ENCODE data around the gene LHPP.

LHPP gene

GRCh38 chr10:124470544-124471434 lies 9.2 kb downstream of the LHPP start:
- no peak for DNase-seq (ENCODE audit: low read depth)

GRCh38 chr10:124472071-124472470 lies 10.4 kb downstream of the LHPP start:
- no peak for DNase-seq (ENCODE audit: low read depth)

GRCh38 chr10:124473070-124473469 lies 11.4 kb downstream of the LHPP start:
- DNase-seq (ENCODE audit: low read depth), result no peak

GRCh38 chr10:124474514-124475070 lies 13.0 kb downstream of the LHPP start:
- DNase-seq (ENCODE audit: low read depth), result no peak

- no peak for DNase-seq (ENCODE audit: low read depth)
These were observed 14.6 kb downstream of the LHPP start for GRCh38 chr10:124476043-124476725.

- peak; percentile 26 for DNase-seq (ENCODE audit: low read depth)
These were observed 16.2 kb downstream of the LHPP start for GRCh38 chr10:124477614-124478363.

GRCh38 chr10:124478515-124478914 lies 16.9 kb downstream of the LHPP start:
- no peak for DNase-seq (ENCODE audit: low read depth)

GRCh38 chr10:124480860-124481259 lies 19.2 kb downstream of the LHPP start:
- DNase-seq (ENCODE audit: low read depth), result no peak

GRCh38 chr10:124481717-124482116 lies 20.1 kb downstream of the LHPP start:
- no peak for DNase-seq (ENCODE audit: low read depth)

GRCh38 chr10:124482236-124482800 lies 20.7 kb downstream of the LHPP start:
- no peak for DNase-seq (ENCODE audit: low read depth)

GRCh38 chr10:124482876-124483275 lies 21.3 kb downstream of the LHPP start:
- DNase-seq (ENCODE audit: low read depth), result no peak

- no peak for DNase-seq (ENCODE audit: low read depth)
These were observed 22.4 kb downstream of the LHPP start for GRCh38 chr10:124484031-124484430.

GRCh38 chr10:124484661-124485060 lies 23.0 kb downstream of the LHPP start:
- no peak for DNase-seq (ENCODE audit: low read depth)

GRCh38 chr10:124486635-124487034 lies 25.0 kb downstream of the LHPP start:
- DNase-seq (ENCODE audit: low read depth), result no peak

- no peak for DNase-seq (ENCODE audit: low read depth)
These were observed 29.5 kb downstream of the LHPP start for GRCh38 chr10:124491105-124491504.

GRCh38 chr10:124492266-124492665 lies 30.6 kb downstream of the LHPP start:
- no peak for DNase-seq (ENCODE audit: low read depth)

GRCh38 chr10:124493214-124493882 lies 31.7 kb downstream of the LHPP start:
- no peak for DNase-seq (ENCODE audit: low read depth)

- DNase-seq (ENCODE audit: low read depth), result no peak
These were observed 32.6 kb downstream of the LHPP start for GRCh38 chr10:124494046-124494807.

- no peak for DNase-seq (ENCODE audit: low read depth)
These were observed 33.5 kb downstream of the LHPP start for GRCh38 chr10:124495162-124495561.

GRCh38 chr10:124495725-124496124 lies 34.1 kb downstream of the LHPP start:
- no peak for DNase-seq (ENCODE audit: low read depth)

- DNase-seq (ENCODE audit: low read depth), result no peak
These were observed 34.5 kb downstream of the LHPP start for GRCh38 chr10:124496150-124496549.

Measured in EH (cell line).